Thyroid gland (tissue), 4 donors: ENCODE measurements around the gene TECTB.

ENCODE experiments used
- CTCF ChIP-seq, 6 experiments: fragments of 200-600 bp in 3 of 6; fragments of 450-650 bp in 3 of 6; sonication (generic) in 3 of 6; IDR thresholded peaks; one replicate each; pipeline ENCODE4 v1.5.1; 2016 to 2019; ENCODE audit warnings: antibody characterized with exemption in 6 of 6, mild to moderate bottlenecking in 2 of 6, inconsistent platforms in 1 of 6, moderate library complexity in 1 of 6
- POLR2A ChIP-seq, 2 donors: fragments of 450-650 bp; IDR thresholded peaks; one replicate each; pipeline ENCODE4 v1.6.1; 2017; ENCODE audit warnings: antibody characterized with exemption in 2 of 2, mild to moderate bottlenecking in 2 of 2, moderate library complexity in 1 of 2

GRCh38 chr10:112290054-112290373, 6.8 kb downstream of the TECTB start:
- TF ChIP-seq CTCF (IDR thresholded peaks at IDR 0.05) (no peak), POLR2A (IDR thresholded peaks at IDR 0.05) (no peak)
